Raji (cell line): Measurements from ENCODE around the gene TTYH1.
A peak's percentile ranks its signal among the peaks of the same experiment; 100 is the strongest.

Experiments
- POLR2A ChIP-seq: IDR thresholded peaks from 2 replicates; pipeline ENCODE4 v1.6.1; 2011; ENCODE audit warnings: low read depth, low read length, control low read depth; ENCODE audit not compliant: insufficient read depth

Gene TTYH1

GRCh38 chr19:54460230-54461005 is 45.2 kb downstream of the TTYH1 start:
- no peak for TF ChIP-seq POLR2A

GRCh38 chr19:54461210-54461609 is 45.9 kb downstream of the TTYH1 start:
- TF ChIP-seq POLR2A, result no peak

- TF ChIP-seq POLR2A, result no peak
Measured at GRCh38 chr19:54461613-54462012, 46.3 kb downstream of the TTYH1 start.

- no peak for TF ChIP-seq POLR2A
Measured at GRCh38 chr19:54462047-54462654, 46.9 kb downstream of the TTYH1 start.

- TF ChIP-seq POLR2A, result no peak
Measured at GRCh38 chr19:54462655-54463530, 47.6 kb downstream of the TTYH1 start.

- TF ChIP-seq POLR2A, result no peak
Measured at GRCh38 chr19:54463531-54464043, 48.3 kb downstream of the TTYH1 start, which contains the start of gene LENG9. Gene LENG9, minus strand, starts transcription at chr19:54463778. Its CDS starts 252 bp downstream, at chr19:54463526.

- no peak for TF ChIP-seq POLR2A
Measured at GRCh38 chr19:54464044-54464629, 48.9 kb downstream of the TTYH1 start.

GRCh38 chr19:54464630-54465425 is 49.6 kb downstream of the TTYH1 start:
- TF ChIP-seq POLR2A, result peak; percentile 48; the same call in 1 of the 2 replicates

- no peak for TF ChIP-seq POLR2A
Measured at GRCh38 chr19:54465426-54466109, 50.3 kb downstream of the TTYH1 start.

- TF ChIP-seq POLR2A, result no peak
Measured at GRCh38 chr19:54469496-54469934, 54.3 kb downstream of the TTYH1 start.

- no peak for TF ChIP-seq POLR2A
Measured at GRCh38 chr19:54470276-54470887, 55.1 kb downstream of the TTYH1 start.

GRCh38 chr19:54470991-54471782 is 55.9 kb downstream of the TTYH1 start:
- no peak for TF ChIP-seq POLR2A
